Measurements from ENCODE around the gene IMMP2L. TPM values are rescaled to one million over a fixed set of nuclear protein-coding genes. Genes with fewer than 3 reads are reported as not detected.

Gene IMMP2L
- total and polyA plus RNA-seq, 2 of the 8 experiments (the other 6 are each of a cell fraction or from before 2014, with no cell fraction given) = 2.3 to 10.1 TPM

DNA sequence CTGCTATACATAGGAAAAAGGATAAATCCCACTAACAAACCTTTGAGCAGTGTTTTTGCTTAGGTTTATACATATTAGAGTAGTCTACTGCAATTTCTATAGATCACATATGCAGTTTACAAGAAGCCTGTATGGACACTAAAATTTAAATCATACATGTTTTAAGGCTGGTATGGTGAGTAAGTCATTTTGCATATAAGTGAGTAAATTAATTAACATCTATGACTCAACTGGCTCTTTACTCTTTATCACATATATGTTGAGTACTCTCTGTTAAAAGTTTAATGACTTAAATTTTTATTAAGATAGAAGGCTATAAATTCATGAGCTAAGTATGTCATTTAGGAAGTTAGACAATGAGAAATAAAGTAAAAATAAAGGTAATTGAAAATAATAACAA, 402.0 kb downstream of the IMMP2L start (continued):
- TF ChIP-seq, protein P1, sequence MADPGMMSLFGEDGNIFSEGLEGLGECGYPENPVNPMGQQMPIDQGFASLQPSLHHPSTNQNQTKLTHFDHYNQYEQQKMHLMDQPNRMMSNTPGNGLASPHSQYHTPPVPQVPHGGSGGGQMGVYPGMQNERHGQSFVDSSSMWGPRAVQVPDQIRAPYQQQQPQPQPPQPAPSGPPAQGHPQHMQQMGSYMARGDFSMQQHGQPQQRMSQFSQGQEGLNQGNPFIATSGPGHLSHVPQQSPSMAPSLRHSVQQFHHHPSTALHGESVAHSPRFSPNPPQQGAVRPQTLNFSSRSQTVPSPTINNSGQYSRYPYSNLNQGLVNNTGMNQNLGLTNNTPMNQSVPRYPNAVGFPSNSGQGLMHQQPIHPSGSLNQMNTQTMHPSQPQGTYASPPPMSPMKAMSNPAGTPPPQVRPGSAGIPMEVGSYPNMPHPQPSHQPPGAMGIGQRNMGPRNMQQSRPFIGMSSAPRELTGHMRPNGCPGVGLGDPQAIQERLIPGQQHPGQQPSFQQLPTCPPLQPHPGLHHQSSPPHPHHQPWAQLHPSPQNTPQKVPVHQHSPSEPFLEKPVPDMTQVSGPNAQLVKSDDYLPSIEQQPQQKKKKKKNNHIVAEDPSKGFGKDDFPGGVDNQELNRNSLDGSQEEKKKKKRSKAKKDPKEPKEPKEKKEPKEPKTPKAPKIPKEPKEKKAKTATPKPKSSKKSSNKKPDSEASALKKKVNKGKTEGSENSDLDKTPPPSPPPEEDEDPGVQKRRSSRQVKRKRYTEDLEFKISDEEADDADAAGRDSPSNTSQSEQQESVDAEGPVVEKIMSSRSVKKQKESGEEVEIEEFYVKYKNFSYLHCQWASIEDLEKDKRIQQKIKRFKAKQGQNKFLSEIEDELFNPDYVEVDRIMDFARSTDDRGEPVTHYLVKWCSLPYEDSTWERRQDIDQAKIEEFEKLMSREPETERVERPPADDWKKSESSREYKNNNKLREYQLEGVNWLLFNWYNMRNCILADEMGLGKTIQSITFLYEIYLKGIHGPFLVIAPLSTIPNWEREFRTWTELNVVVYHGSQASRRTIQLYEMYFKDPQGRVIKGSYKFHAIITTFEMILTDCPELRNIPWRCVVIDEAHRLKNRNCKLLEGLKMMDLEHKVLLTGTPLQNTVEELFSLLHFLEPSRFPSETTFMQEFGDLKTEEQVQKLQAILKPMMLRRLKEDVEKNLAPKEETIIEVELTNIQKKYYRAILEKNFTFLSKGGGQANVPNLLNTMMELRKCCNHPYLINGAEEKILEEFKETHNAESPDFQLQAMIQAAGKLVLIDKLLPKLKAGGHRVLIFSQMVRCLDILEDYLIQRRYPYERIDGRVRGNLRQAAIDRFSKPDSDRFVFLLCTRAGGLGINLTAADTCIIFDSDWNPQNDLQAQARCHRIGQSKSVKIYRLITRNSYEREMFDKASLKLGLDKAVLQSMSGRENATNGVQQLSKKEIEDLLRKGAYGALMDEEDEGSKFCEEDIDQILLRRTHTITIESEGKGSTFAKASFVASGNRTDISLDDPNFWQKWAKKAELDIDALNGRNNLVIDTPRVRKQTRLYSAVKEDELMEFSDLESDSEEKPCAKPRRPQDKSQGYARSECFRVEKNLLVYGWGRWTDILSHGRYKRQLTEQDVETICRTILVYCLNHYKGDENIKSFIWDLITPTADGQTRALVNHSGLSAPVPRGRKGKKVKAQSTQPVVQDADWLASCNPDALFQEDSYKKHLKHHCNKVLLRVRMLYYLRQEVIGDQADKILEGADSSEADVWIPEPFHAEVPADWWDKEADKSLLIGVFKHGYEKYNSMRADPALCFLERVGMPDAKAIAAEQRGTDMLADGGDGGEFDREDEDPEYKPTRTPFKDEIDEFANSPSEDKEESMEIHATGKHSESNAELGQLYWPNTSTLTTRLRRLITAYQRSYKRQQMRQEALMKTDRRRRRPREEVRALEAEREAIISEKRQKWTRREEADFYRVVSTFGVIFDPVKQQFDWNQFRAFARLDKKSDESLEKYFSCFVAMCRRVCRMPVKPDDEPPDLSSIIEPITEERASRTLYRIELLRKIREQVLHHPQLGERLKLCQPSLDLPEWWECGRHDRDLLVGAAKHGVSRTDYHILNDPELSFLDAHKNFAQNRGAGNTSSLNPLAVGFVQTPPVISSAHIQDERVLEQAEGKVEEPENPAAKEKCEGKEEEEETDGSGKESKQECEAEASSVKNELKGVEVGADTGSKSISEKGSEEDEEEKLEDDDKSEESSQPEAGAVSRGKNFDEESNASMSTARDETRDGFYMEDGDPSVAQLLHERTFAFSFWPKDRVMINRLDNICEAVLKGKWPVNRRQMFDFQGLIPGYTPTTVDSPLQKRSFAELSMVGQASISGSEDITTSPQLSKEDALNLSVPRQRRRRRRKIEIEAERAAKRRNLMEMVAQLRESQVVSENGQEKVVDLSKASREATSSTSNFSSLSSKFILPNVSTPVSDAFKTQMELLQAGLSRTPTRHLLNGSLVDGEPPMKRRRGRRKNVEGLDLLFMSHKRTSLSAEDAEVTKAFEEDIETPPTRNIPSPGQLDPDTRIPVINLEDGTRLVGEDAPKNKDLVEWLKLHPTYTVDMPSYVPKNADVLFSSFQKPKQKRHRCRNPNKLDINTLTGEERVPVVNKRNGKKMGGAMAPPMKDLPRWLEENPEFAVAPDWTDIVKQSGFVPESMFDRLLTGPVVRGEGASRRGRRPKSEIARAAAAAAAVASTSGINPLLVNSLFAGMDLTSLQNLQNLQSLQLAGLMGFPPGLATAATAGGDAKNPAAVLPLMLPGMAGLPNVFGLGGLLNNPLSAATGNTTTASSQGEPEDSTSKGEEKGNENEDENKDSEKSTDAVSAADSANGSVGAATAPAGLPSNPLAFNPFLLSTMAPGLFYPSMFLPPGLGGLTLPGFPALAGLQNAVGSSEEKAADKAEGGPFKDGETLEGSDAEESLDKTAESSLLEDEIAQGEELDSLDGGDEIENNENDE (IDR thresholded peaks at IDR 0.05; ENCODE audit: insufficient replicate concordance, low read length) = no peak

Data from H1 (cell line).